Dermis microvascular lymphatic vessel endothelial cell (primary cell): ENCODE measurements around the gene CRBN. TPM values are rescaled to one million over a fixed set of nuclear protein-coding genes. Genes with fewer than 3 reads are reported as not detected.

ENCODE experiments used
- DNase-seq, 2 donors: peaks; one replicate each; pipeline versions ENCODE4 v3.0.0 to v3.0.0-alpha.2; 2010; ENCODE audit warnings: low read depth in 2 of 2
- total RNA-seq: library from RNA; depleted of rRNA; stranded (reverse); fragments of >200 nt; gene quantifications from 2 replicates; pipeline ENCODE4 v1.2.1, GENCODE V29; 2014

Gene CRBN
- total RNA-seq = 55.2 and 74.2 TPM in 2 replicates

- DNase-seq = peak; percentile 70 to 86
Observed at GRCh38 chr3:3179407-3180094, at the start of gene CRBN. Gene CRBN (minus strand): TSS chr3:3179691. CDS start chr3:3179687, 4 bp downstream.

GRCh38 chr3:3227640-3228039 is 48.1 kb upstream of the CRBN start:
- DNase-seq = no peak

GRCh38 chr3:3221528-3221927 is 42.0 kb upstream of the CRBN start:
- no peak for DNase-seq

DNA sequence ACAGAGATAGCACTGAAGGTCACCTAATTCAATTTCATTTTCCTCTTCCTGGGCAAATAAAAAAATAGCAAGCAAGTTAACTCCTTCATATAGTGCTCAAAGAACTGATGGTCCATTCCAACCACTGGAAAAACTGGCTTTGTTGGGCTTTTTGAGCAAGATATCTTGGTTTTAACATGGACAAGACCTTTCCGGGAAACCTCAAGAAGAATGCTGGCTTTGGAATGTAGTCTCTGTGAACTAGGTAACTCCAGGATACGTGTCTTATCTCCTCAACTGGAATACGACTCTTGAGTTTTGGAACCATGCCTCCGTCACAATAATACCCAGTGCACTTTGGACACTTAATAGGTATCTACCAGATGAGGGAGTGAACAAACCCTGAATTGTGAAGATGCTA is 36.9 kb upstream of the CRBN start:
- no peak for DNase-seq

DNA sequence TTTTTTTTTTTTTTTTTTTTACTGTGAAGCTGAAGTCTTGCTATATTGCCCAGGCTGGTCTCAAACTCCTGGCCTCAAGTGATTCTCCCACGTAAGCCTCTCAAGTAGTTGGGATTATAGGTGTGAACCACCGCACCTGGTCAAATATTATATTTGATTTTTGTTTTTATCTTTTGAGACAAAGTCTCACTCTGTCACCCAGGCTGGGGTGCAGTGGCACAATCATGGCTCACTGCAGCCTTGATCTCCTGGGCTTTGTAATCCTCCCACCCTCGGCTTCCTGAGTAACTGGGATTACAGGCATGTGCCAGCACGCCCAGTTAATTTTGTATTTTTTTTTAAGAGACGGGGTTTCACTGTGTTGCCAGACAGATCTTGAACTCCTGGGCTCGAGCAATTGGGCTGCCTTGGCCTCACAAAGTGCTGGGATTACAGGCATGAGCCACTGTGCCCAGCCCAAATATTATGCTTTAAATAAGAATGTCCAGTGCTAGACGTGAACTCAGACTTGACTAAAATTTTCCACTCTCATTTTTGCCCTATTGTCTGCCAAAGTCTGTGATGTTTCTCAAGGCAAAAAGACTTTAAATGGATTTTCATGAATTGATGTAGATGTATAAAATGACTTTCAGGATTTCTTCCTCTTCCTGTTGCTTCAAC is 33.4 kb upstream of the CRBN start:
- no peak for DNase-seq

GRCh38 chr3:3209714-3210113 is 30.2 kb upstream of the CRBN start:
- no peak for DNase-seq

DNA sequence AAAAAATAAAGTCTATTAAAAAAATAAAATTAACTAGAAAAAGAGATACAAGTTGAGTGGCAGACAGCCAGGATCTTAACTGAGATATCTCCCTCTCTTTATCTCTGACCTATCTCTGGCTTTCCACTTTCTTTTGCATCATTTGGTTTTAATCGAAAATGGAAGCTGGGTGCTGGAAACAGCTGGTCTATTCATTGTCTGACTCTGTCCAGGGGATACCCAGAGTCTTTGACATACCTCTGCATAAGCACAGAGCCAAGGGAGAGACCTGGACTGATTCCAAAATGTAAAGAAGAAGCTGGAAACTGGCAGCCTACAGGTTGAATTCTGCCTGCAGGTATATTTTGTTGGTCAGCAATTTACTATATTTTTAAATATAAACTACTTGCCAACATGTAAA is 29.6 kb upstream of the CRBN start:
- DNase-seq = no peak

GRCh38 chr3:3201611-3202010 is 22.1 kb upstream of the CRBN start:
- no peak for DNase-seq

DNA sequence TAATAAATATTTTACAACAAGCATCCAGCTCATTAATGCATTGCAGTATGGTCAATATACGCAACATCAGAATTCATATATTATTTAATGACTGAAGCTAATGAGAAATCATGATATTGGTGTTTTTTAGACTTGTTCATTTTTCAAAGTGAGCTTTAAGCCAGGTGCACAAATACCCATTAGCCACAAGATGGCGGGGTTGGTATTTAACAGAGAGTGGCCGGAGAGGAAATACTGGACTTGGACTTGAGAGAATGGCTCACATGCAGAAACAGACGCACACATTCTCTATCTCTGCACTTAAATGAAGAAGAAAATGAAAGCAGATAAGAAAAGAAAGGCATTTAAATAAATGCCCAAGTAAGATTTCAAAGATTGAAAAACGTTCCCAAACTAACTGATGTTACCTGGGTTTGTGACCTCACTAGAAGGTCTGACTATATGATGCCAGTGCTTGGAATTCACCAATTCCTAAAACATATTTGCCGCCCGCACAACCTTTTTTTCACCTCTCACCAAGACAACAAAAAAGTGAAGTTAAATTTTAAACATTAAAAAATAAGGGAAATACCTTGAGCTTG is 21.2 kb upstream of the CRBN start:
- peak; percentile 36 to 66 for DNase-seq

GRCh38 chr3:3199306-3199705 is 19.8 kb upstream of the CRBN start:
- DNase-seq = no peak

DNA sequence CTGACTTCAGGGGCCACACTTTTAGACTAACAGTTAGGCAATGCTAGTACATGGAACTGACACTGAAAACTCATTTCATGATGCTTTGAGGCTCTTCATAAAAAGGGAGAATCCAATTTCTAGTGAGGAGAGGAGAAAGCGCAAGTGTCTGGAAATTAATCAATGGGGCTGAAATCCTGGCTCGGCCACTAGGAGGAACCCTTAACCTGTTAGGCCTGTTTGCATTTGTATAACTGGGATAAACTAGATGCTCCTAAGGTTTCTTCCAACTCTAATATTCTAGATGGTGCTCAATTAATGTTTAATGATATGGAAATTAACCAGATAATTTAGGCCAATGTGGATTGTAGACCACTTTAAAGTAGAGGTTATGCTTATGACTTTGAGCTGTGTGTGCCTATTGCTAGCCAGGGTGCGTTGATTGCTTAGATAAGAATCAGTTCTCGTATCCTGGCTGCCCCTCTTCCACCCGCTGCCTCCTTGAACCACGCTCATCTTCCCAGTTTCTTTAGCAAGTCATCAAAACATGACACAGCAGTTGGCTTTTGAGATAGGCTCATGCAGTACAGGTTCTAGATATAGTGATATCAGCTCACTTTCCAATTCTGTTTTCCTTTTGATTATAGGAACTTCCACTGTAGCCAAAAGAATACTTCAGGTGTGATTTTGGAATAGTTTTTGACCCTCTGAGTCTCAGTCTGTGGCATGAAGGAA is 16.8 kb upstream of the CRBN start:
- peak in 1 of 2 donors; percentile 19 for DNase-seq

DNA sequence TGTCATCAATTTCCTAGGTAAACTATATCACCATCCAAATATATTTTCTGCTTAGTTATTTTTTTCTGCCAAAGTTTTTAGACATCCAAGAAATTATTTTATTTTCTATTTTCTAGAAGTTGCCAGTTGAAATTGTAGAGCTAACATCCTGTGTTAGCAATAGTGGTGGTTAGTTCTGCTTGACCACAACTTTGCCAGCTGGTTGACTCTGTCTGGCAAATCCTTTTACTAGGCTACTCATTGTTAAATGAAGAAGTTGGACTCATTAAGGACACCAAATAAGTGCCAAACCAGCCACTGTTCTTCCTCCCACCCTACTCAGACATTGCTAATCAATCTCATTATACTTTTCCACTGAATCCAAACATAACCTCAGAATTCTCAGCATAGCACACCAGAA is 15.4 kb upstream of the CRBN start:
- no peak for DNase-seq

GRCh38 chr3:3192286-3192675 is 12.8 kb upstream of the CRBN start:
- no peak for DNase-seq

DNA sequence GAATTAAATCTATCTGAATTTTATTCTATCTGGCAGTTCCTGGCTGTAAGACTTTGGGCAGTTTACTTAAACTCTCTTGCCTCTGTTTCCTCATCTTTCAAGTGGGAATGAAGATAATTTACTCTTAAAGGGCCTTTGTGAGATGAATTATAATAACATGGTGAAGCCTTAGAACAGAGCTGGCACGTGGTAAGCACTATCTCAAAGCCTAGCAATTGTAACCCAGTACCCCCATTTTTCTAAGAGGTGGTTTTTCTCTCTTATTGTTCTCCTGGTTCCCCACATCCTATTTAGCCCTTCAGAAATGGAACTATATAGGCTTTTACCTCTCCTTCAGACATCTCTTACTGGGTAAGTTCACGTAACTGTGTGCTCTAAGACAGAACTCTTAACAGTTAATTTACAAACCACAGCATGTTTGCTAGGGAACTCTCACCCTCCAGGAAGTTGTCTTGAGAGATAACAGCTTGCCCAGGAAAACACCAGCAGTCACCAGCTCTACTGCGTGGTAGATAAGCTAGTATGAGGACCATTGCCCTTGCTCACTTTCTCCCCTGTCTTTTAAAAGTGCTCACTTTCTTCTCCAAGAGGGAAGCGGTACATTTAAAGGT is 12.3 kb upstream of the CRBN start:
- DNase-seq = no peak

DNA sequence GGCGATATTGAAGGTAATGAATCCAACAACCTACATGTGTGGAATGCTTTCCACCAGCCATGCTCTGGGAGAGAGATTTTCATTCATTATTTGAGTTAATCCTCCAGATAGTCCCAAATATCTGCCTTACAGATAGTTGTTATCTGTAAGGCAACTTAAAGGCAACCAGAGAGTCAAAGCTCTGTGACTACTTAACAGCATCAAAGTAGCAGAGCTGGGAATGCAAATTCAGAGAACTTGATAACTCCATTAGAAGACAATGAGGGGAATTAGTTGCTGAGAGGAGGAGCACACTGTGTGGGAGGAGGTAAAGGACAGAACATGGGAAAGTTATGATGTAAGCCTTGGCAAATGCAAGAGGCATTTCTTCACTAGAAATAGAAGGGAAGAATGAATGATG is 10.5 kb upstream of the CRBN start:
- no peak for DNase-seq

- no peak for DNase-seq
Observed at GRCh38 chr3:3189102-3189727, 9.7 kb upstream of the CRBN start.

DNA sequence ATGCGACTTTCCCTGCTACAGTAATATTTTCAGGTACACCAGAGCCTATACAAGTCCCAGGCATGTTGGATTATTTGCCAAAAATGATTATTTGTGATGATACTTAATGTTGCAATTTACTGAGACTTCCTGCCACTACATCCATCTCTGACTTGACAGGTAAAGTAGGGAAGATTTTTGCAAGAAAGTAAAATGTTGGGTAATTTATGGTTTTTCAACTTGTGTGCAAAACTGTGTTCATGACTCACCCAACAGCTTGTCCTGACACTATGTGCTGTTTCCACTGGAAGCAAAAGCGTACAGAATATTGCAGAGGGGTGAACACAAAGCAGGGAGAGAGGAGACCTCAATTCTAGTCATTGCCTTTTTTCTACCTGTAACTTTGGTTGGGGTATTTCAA is 5.4 kb upstream of the CRBN start:
- no peak for DNase-seq

- DNase-seq = no peak
Observed at GRCh38 chr3:3180456-3180855, 965 bp upstream of the CRBN start.

- peak in 1 of 2 donors; percentile 19 for DNase-seq
Observed at GRCh38 chr3:3178498-3179328, 778 bp downstream of the CRBN start.

DNA sequence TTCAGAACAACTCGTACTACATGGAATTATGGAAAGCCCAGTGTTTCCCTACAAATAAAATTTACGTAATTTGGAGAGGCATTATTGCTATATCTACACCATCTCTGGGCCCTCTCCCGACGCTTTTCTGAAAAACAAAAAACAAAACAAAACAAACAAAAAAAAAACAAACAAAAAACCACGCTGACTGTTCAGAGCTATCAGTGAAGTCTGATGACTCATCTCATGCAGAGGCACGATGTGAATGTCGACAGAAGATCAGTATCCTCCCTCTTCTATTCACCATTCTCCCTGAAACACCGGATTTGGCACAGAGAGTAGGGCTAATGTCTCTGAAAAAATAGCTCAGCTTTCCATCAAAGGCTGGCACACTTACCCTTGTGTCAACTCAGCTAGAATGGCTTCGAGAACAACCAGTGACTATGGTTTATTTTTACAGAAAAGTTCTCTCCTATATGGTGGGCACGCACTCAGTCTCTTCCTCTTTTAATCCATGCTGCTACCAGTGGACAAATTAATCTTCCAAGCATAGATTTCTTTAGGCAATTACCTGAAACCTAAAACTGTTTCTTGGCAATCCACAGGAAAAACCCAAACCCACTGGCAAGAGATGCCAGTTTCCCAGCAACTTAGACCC is 1.5 kb downstream of the CRBN start:
- peak; percentile 38 to 72 for DNase-seq
